GM12865 (cell line): ENCODE results near the gene ORMDL2.

Source experiments
- DNase-seq: peaks from one replicate; pipeline ENCODE4 v3.0.0; 2010; ENCODE audit warnings: low read depth
- H3K4me3 ChIP-seq: 2 replicates; pipeline ENCODE4 v1.5.1; 2011; ENCODE audit warnings: mild to moderate bottlenecking, low read depth, low read length, control low read depth
- TF ChIP-seq, protein P1 (sequence below): IDR thresholded peaks from 2 replicates; pipeline ENCODE4 v1.5.1; 2011; ENCODE audit warnings: low read length, control low read depth, low read depth, inconsistent platforms; ENCODE audit not compliant: insufficient read depth; ENCODE audit errors: missing control alignments

The ORMDL2 gene

DNA sequence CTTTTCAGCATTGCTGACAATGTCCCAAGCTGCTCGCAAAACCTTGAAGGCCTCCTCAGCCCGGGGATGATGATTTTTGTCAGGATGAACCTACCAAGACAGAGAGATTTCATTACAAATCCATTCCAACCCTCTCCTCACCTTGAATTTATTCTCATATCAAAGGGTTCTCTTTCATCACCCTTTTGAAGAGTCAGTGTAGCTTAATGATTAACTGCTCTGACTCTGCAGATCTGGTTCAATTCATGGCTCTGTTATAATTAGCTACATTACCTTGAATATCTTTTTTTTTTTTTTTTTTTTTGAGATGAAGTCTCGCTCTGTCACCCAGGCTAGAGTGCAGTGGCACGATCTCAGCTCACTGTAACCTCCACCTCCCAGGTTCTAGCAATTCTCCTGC is 5.6 kb downstream of the ORMDL2 start:
- TF ChIP-seq, protein P1, sequence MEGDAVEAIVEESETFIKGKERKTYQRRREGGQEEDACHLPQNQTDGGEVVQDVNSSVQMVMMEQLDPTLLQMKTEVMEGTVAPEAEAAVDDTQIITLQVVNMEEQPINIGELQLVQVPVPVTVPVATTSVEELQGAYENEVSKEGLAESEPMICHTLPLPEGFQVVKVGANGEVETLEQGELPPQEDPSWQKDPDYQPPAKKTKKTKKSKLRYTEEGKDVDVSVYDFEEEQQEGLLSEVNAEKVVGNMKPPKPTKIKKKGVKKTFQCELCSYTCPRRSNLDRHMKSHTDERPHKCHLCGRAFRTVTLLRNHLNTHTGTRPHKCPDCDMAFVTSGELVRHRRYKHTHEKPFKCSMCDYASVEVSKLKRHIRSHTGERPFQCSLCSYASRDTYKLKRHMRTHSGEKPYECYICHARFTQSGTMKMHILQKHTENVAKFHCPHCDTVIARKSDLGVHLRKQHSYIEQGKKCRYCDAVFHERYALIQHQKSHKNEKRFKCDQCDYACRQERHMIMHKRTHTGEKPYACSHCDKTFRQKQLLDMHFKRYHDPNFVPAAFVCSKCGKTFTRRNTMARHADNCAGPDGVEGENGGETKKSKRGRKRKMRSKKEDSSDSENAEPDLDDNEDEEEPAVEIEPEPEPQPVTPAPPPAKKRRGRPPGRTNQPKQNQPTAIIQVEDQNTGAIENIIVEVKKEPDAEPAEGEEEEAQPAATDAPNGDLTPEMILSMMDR = no peak
- no peak overlapping the region for H3K4me3 ChIP-seq
- DNase-seq = no peak

- DNase-seq = no peak
- no peak overlapping the region for H3K4me3 ChIP-seq
- TF ChIP-seq, protein P1 = no peak
These were observed 6.9 kb downstream of the ORMDL2 start for GRCh38 chr12:55824726-55825125.

- TF ChIP-seq, protein P1 = no peak
- peak overlapping the region; percentile 89 for H3K4me3 ChIP-seq
These were observed 10.0 kb downstream of the ORMDL2 start for GRCh38 chr12:55827806-55828205.

GRCh38 chr12:55828357-55828756 is 10.5 kb downstream of the ORMDL2 start:
- TF ChIP-seq, protein P1 = no peak
- no peak for DNase-seq
- peak overlapping the region; percentile 89 for H3K4me3 ChIP-seq

More at GRCh38 chr12:55827806-55828205, 10.0 kb downstream of the ORMDL2 start:
- no peak for DNase-seq

DNA sequence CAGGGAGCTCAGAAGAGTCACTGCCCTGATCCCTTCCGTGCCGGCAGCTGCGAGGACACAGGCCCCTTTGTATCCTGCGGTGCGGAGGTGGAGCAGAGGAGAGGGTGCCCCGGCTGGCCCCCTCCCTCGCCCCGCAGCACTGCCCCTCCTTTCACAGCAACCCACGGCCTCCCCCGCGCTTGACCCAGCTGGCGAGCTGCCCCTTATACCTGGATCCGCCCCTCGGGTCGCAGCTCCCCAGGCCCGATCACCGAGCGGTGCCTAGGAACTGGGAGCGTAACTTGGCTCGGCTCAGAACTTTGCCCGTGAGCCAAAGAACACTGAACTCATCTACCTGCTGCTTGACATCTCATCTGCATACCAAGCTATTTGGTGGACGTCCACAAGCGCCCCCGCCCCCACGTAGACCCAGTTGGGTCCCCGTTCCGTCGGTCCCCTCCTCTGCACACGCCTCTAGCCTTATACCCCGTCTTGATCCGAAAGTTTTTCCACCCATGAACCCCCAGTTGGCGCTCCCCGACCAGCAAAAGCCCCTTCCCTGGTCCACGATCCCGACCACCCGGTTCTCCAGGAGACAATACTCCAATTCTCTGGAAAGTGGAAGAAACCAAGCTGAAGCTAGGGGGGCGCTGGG is 12.2 kb downstream of the ORMDL2 start:
- DNase-seq = peak; percentile 47
- peak overlapping the region; percentile 89 for H3K4me3 ChIP-seq
- TF ChIP-seq, protein P1 = no peak

DNA sequence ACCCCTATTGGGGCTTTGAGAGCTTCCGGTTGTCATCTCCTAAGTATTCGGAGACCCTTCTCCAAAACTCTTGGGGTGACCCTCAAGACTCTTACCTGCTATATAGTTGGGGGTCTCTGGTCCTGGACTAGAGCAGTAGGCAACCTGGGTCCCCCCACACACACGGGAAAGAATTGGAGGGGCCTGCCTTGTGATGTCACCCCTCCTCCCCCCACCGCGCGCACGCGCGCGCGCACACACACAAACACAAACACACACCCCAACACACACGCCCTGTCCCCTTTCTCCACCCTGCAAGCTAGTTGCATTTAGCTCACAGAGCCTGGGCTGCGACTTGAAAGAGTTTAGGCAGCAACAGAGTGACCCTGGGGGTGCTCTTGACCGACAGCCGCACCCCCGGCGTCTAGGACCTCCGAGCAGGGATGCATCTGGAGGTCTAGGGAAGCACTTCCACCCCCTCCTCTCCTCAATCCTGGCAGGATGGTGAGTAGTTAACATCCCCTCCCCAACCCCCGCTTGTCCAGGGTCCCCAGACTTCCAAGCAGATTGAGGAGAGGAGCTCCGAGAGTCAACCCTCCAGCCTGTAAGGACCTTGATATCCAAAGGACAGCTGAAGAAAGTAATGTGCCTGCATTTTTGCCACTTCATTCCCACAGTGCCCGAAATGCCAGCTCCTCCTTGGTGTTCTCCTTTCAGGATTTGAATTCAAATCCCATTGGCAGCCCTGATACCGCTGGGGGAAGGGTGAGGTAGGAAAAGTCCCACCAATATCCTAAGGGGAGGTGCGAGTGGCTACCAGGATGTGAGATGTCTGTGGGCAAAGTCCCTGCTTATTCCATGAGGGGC is 13.0 kb downstream of the ORMDL2 start:
- peak; percentile 64 for DNase-seq
- TF ChIP-seq, protein P1 = no peak

More for the DNA sequence above, 13.0 kb downstream of the ORMDL2 start:
- peak overlapping the region; percentile 89 for H3K4me3 ChIP-seq
